OCI-LY1 (cell line): Measurements from ENCODE around the gene PDE5A.

ENCODE experiments used
- H2AFZ ChIP-seq: fragments of 200-600 bp; sonication (generic), shearing (Covaris generic); 2 replicates; pipeline ENCODE4 v1.6.0; 2014; ENCODE audit warnings: antibody characterized with exemption, mild to moderate bottlenecking, low read length
- H3F3A ChIP-seq: fragments of 200-600 bp; sonication (generic), shearing (Covaris generic); 2 replicates; pipeline ENCODE4 v1.6.0; 2014; ENCODE audit warnings: mild to moderate bottlenecking, antibody characterized with exemption, low read length, moderate library complexity; ENCODE audit not compliant: insufficient read depth
- H3K27ac ChIP-seq: fragments of 200-600 bp; sonication (generic); 2 replicates; pipeline ENCODE4 v1.5.1; 2014; ENCODE audit warnings: low read length, mixed run types, mild to moderate bottlenecking, low read depth; ENCODE audit not compliant: poor library complexity, severe bottlenecking
- H3K27me3 ChIP-seq: fragments of 200-600 bp; sonication (generic); 2 replicates; pipeline ENCODE4 v1.6.0; 2014; ENCODE audit warnings: antibody characterized with exemption, mild to moderate bottlenecking, low read length, moderate library complexity; ENCODE audit not compliant: insufficient read depth
- H3K36me3 ChIP-seq: fragments of 200-600 bp; sonication (generic); 2 replicates; pipeline ENCODE4 v1.6.1; 2014; ENCODE audit warnings: mild to moderate bottlenecking, antibody characterized with exemption, low read length, moderate library complexity, mixed read lengths; ENCODE audit not compliant: insufficient read depth
- H3K4me1 ChIP-seq: fragments of 200-600 bp; sonication (generic); 2 replicates; pipeline ENCODE4 v1.5.1; 2014; ENCODE audit warnings: mild to moderate bottlenecking, low read length, moderate library complexity; ENCODE audit not compliant: insufficient read depth, severe bottlenecking
- H3K4me2 ChIP-seq: fragments of 200-600 bp; sonication (generic), shearing (Covaris generic); 2 replicates; pipeline ENCODE4 v1.6.1; 2014; ENCODE audit warnings: low read length
- H3K4me3 ChIP-seq: fragments of 200-600 bp; sonication (generic); 2 replicates; pipeline ENCODE4 v1.5.1; 2014; ENCODE audit warnings: low read length, low read depth, mild to moderate bottlenecking, mixed read lengths; ENCODE audit not compliant: poor library complexity, severe bottlenecking
- H3K79me2 ChIP-seq: fragments of 200-600 bp; shearing (Covaris generic); 2 replicates; pipeline ENCODE4 v1.6.1; 2016; ENCODE audit warnings: mixed run types, low read length, mixed read lengths; ENCODE audit not compliant: insufficient read depth
- H3K9ac ChIP-seq: fragments of 200-600 bp; sonication (generic), shearing (Covaris generic); 2 replicates; pipeline ENCODE4 v1.6.1; 2014; ENCODE audit warnings: mild to moderate bottlenecking, low read length, mixed read lengths
- H3K9me2 ChIP-seq: fragments of 200-600 bp; sonication (generic), shearing (Covaris generic); 2 replicates; pipeline ENCODE4 v1.6.1; 2014; ENCODE audit warnings: low read depth, mild to moderate bottlenecking, low read length, mixed read lengths
- H3K9me3 ChIP-seq: fragments of 200-600 bp; shearing (Covaris generic); 2 replicates; pipeline ENCODE4 v1.6.1; 2014; ENCODE audit warnings: low read length, mixed read lengths
- H4K20me1 ChIP-seq: fragments of 200-600 bp; sonication (generic), shearing (Covaris generic); 2 replicates; pipeline ENCODE4 v1.6.0; 2016; ENCODE audit warnings: mild to moderate bottlenecking, low read length; ENCODE audit not compliant: insufficient read depth
- EZH2 ChIP-seq: fragments of 200-600 bp; sonication (generic), shearing (Covaris generic); IDR thresholded peaks from 2 replicates; pipeline ENCODE4 v1.8.0; 2017; ENCODE audit warnings: borderline replicate concordance, mixed run types, mild to moderate bottlenecking, antibody characterized with exemption, low read length, moderate library complexity, mixed read lengths
- TF ChIP-seq, protein P1 (sequence below): fragments of 200-600 bp; sonication (generic), shearing (Covaris generic); IDR thresholded peaks from 2 replicates; pipeline ENCODE4 v1.5.1; 2017; ENCODE audit warnings: mild to moderate bottlenecking, antibody characterized with exemption, low read length, moderate library complexity, mixed read lengths

PDE5A gene

DNA sequence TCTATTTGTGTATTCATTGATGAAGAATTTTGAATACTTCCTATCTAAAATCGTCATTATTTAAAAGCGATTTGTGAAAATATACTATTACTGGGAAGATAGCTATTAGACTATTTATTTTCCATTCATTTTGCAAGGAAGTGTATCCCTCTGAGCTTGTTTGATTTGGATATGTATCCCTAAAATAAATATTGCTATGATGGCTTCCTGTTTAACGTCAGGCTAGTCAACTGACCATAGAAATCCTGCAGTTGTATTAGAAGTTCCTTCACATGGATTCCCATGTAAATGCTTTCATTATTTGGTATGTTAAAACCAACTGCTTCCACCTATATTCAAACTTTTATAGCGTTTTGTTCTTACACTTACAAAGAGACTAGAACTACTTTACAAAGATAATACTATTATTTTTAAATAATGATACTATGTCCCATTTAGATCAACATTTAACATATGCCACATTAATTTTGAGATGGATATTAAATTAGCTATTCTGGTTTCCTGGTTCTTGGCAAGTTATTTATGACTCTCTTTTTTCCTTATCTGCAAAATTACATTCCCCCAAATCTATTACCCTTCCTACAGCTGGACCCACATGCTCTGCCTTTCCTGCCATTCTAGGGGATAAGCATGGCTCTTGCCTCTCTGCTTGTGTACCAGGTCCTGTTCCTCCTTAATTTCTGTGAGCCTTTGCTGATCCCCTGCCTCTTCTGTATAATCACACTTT lies 26.7 kb upstream of the PDE5A start:
- Histone ChIP-seq H2AFZ (no peak overlapping the region), H3F3A (no peaks in the 10 kb centered on the region), H3K4me2 (no peak overlapping the region), H3K4me1 (no peaks in the 10 kb centered on the region), H3K27me3 (no peaks in the 10 kb centered on the region), H3K4me3 (no peak overlapping the region), H3K27ac (no peak overlapping the region), H3K9me3 (no peaks in the 10 kb centered on the region), H3K79me2 (no peaks in the 10 kb centered on the region), H3K36me3 (no peaks in the 10 kb centered on the region), H4K20me1 (no peaks in the 10 kb centered on the region), H3K9me2 (no peaks in the 10 kb centered on the region), H3K9ac (no peak overlapping the region)
- TF ChIP-seq, protein P1, sequence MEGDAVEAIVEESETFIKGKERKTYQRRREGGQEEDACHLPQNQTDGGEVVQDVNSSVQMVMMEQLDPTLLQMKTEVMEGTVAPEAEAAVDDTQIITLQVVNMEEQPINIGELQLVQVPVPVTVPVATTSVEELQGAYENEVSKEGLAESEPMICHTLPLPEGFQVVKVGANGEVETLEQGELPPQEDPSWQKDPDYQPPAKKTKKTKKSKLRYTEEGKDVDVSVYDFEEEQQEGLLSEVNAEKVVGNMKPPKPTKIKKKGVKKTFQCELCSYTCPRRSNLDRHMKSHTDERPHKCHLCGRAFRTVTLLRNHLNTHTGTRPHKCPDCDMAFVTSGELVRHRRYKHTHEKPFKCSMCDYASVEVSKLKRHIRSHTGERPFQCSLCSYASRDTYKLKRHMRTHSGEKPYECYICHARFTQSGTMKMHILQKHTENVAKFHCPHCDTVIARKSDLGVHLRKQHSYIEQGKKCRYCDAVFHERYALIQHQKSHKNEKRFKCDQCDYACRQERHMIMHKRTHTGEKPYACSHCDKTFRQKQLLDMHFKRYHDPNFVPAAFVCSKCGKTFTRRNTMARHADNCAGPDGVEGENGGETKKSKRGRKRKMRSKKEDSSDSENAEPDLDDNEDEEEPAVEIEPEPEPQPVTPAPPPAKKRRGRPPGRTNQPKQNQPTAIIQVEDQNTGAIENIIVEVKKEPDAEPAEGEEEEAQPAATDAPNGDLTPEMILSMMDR = no peak
- TF ChIP-seq EZH2 = no peak

DNA sequence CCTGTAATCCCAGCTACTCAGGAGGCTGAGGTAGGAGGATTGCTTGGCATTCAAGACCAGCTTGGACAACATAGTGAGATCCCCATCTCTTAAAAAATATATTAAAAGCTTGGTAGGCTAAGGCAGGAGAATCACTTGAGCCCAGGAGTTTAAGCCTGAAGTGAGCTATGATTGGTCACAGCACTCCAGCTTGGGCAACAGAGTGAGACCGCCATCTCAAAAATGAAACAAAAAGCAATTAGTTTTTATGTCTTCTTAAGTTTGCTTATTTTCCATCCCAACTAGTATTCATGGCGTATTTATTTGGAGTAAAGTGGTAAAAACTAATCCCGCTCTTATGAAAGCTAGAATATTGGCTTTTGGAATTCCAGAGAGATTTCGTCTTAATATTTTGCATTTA lies 25.4 kb upstream of the PDE5A start:
- H3K4me2 ChIP-seq = no peak overlapping the region
- H3K27me3 ChIP-seq = no peaks in the 10 kb centered on the region
- H3K9me3 ChIP-seq = no peaks in the 10 kb centered on the region
- no peak overlapping the region for H3K27ac ChIP-seq
- H3K4me3 ChIP-seq = no peak overlapping the region
- no peaks in the 10 kb centered on the region for H3K36me3 ChIP-seq
- no peak overlapping the region for H2AFZ ChIP-seq
- no peaks in the 10 kb centered on the region for H3K4me1 ChIP-seq
- no peaks in the 10 kb centered on the region for H3F3A ChIP-seq
- no peak for TF ChIP-seq EZH2
- no peaks in the 10 kb centered on the region for H3K9me2 ChIP-seq
- no peaks in the 10 kb centered on the region for H3K79me2 ChIP-seq
- H4K20me1 ChIP-seq = no peaks in the 10 kb centered on the region
- H3K9ac ChIP-seq = no peak overlapping the region

DNA sequence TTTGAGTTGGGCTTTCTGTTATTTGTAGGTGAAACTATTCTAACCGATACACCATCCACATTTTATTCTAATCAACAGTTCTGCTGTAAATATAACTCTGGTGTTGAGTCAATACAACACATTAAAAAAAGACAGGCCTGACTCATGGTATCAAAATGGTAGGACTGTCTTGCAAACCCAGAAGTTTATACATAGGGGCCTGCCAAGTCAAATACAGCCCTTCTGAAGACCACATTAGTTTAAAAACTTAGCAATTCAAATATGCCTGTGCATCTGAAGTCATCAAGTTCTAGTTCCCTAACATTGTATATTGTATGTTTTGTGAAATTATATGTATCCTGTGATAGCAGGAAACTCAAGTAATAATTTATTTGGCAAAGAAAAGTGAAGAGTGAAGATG lies 24.4 kb upstream of the PDE5A start:
- H3K4me3 ChIP-seq = no peak overlapping the region
- H4K20me1 ChIP-seq = no peaks in the 10 kb centered on the region
- H3K27me3 ChIP-seq = no peaks in the 10 kb centered on the region
- H3K79me2 ChIP-seq = no peaks in the 10 kb centered on the region
- TF ChIP-seq EZH2 = no peak
- TF ChIP-seq, protein P1 = no peak
- no peak overlapping the region for H3K4me2 ChIP-seq
- no peak overlapping the region for H3K27ac ChIP-seq
- no peaks in the 10 kb centered on the region for H3K9me3 ChIP-seq
- H3K9ac ChIP-seq = no peak overlapping the region
- H3K9me2 ChIP-seq = no peaks in the 10 kb centered on the region
- H3F3A ChIP-seq = no peaks in the 10 kb centered on the region
- no peaks in the 10 kb centered on the region for H3K4me1 ChIP-seq
- H3K36me3 ChIP-seq = no peaks in the 10 kb centered on the region
- H2AFZ ChIP-seq = no peak overlapping the region

DNA sequence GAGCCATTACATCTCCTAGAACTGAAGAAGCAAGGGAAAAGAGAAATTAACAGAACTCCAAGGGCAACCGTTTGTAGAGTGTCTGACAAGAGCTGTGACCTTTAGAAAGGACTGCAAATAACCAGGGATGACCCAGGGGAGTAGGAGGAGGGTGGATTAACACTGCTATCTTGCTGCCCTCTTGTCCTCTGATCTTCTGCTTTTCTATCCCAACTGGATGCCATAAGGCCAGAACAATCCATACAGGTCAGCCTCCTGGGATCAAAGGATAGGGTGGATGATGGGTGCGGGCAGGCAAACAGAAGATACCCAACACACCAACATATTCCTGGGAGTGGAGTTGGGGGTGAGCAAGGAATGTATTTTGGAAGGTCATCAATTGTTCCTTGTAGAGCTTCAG lies 19.8 kb upstream of the PDE5A start:
- Histone ChIP-seq H3K4me3 (no peak overlapping the region), H3K9me2 (no peaks in the 10 kb centered on the region), H3K4me2 (no peak overlapping the region), H3K4me1 (no peaks in the 10 kb centered on the region), H3K79me2 (no peaks in the 10 kb centered on the region), H4K20me1 (no peaks in the 10 kb centered on the region), H3K9ac (no peak overlapping the region), H2AFZ (no peak overlapping the region), H3K9me3 (no peaks in the 10 kb centered on the region), H3K36me3 (no peaks in the 10 kb centered on the region), H3K27ac (no peak overlapping the region), H3K27me3 (no peaks in the 10 kb centered on the region), H3F3A (no peaks in the 10 kb centered on the region)
- TF ChIP-seq, protein P1 = no peak
- TF ChIP-seq EZH2 = no peak
